Left ventricle myocardium inferior (tissue), 1 donor: ENCODE results near the gene THSD7B. TPM values are rescaled to one million over a fixed set of nuclear protein-coding genes. Genes with fewer than 3 reads are reported as not detected.

Experiments used
- DNase-seq: peaks from one replicate; pipeline ENCODE4 v3.0.0-alpha.2; 2020
- H3K27ac ChIP-seq: fragments of 200-600 bp; replicated peaks from 2 replicates; pipeline ENCODE4 v1.8.0; 2021
- H3K27me3 ChIP-seq: fragments of 200-600 bp; 2 replicates; pipeline ENCODE4 v1.8.0; 2021; ENCODE audit warnings: low read depth
- H3K36me3 ChIP-seq: fragments of 200-600 bp; 2 replicates; pipeline ENCODE4 v1.8.0; 2021
- H3K4me1 ChIP-seq: fragments of 200-600 bp; 2 replicates; pipeline ENCODE4 v1.8.0; 2021
- H3K4me3 ChIP-seq: fragments of 200-600 bp; 2 replicates; pipeline ENCODE4 v1.8.0; 2021; ENCODE audit warnings: mild to moderate bottlenecking, moderate library complexity
- H3K9me3 ChIP-seq: fragments of 200-600 bp; replicated peaks from 2 replicates; pipeline ENCODE4 v1.8.0; 2021
- CTCF ChIP-seq: fragments of 200-600 bp; IDR thresholded peaks from 2 replicates; pipeline ENCODE4 v1.8.0; 2021; ENCODE audit warnings: antibody characterized with exemption, mild to moderate bottlenecking, borderline replicate concordance
- intact Hi-C: fragments of 100-400 bp; cut with micrococcal nuclease; formaldehyde crosslinking; loops from one replicate; pipeline ENCODE4 v1.11.0; 2022
- total RNA-seq: library from RNA; stranded (reverse); fragmentation: NEBNext Ultra II Directional; extraction: Animal tissue kit (Norgen Biotek cat#: 25700); gene quantifications from one replicate; pipeline ENCODE4 v1.2.1, GENCODE V29; 2021
- donor health status: DM: no; HTN: yes; CAD: no; lungs with severe emphysema.

The THSD7B gene
- total RNA-seq, 1 donor from 2014 or later = 0.22 TPM

- H3K27ac ChIP-seq = no peak overlapping the region
- intact Hi-C loops = no loop called here
- DNase-seq = no peak
- H3K4me3 ChIP-seq = no peak overlapping the region
- no peaks in the 10 kb centered on the region for H3K27me3 ChIP-seq
- H3K36me3 ChIP-seq = no peaks in the 10 kb centered on the region
- no peaks in the 10 kb centered on the region for H3K4me1 ChIP-seq
- H3K9me3 ChIP-seq = no peaks in the 10 kb centered on the region
- no peak for TF ChIP-seq CTCF
Observed at GRCh38 chr2:137262594-137262993, 497.2 kb downstream of the THSD7B start.

GRCh38 chr2:137287913-137288639 is 522.7 kb downstream of the THSD7B start:
- peaks cover 1% of the 10 kb centered on the region for H3K9me3 ChIP-seq
- H3K36me3 ChIP-seq = no peaks in the 10 kb centered on the region
- H3K27ac ChIP-seq = no peak overlapping the region
- no peaks in the 10 kb centered on the region for H3K27me3 ChIP-seq
- intact Hi-C loops = no loop called here
- no peak for DNase-seq
- no peak for TF ChIP-seq CTCF
- no peak overlapping the region for H3K4me3 ChIP-seq
- H3K4me1 ChIP-seq = no peaks in the 10 kb centered on the region

GRCh38 chr2:137291836-137292570 is 526.7 kb downstream of the THSD7B start:
- Histone ChIP-seq H3K4me3 (no peak overlapping the region), H3K36me3 (no peaks in the 10 kb centered on the region), H3K27me3 (no peaks in the 10 kb centered on the region), H3K4me1 (no peaks in the 10 kb centered on the region), H3K27ac (no peak overlapping the region), H3K9me3 (no peaks in the 10 kb centered on the region)
- DNase-seq = no peak
- intact Hi-C loops = no loop called here
- TF ChIP-seq CTCF = no peak

GRCh38 chr2:137298377-137298776 is 533.0 kb downstream of the THSD7B start:
- Histone ChIP-seq H3K4me3 (no peak overlapping the region), H3K27me3 (no peaks in the 10 kb centered on the region), H3K36me3 (no peaks in the 10 kb centered on the region), H3K9me3 (peaks cover 6% of the 10 kb centered on the region), H3K27ac (no peak overlapping the region), H3K4me1 (no peaks in the 10 kb centered on the region)
- DNase-seq = no peak
- TF ChIP-seq CTCF = no peak
- intact Hi-C loops = no loop called here

GRCh38 chr2:137300987-137301386 is 535.6 kb downstream of the THSD7B start:
- no peaks in the 10 kb centered on the region for H3K27me3 ChIP-seq
- intact Hi-C loops = no loop called here
- H3K9me3 ChIP-seq = peaks cover 9% of the 10 kb centered on the region

More at GRCh38 chr2:137300987-137301386, 535.6 kb downstream of the THSD7B start:
- TF ChIP-seq CTCF = no peak
- no peaks in the 10 kb centered on the region for H3K36me3 ChIP-seq
- no peak overlapping the region for H3K27ac ChIP-seq
- H3K4me1 ChIP-seq = no peaks in the 10 kb centered on the region
- H3K4me3 ChIP-seq = no peak overlapping the region
- DNase-seq = no peak
